ENCODE results near the gene C17orf67.

DNA sequence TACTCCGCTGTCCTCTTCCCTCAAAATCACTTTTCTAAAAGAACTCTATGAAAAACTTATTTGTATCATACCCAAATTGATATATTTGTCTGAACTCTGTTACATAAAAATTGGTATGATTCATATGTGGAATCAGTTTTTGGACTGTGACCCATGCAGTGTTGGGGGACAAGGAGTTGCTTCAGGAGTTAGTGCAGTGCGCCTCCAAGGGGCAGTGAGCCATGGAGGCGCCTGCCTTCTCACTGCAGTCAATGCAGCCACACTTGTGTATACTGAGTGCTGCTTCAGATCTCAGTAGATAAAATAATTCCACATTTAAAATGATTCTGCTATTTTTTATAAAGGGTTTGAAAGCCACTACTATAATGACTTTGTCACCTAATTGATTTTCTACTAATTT, 32.8 kb upstream of the C17orf67 start:
- no peak for TF ChIP-seq TAF1 (conservative IDR thresholded peaks at IDR 0.05)
- TF ChIP-seq, protein P1, sequence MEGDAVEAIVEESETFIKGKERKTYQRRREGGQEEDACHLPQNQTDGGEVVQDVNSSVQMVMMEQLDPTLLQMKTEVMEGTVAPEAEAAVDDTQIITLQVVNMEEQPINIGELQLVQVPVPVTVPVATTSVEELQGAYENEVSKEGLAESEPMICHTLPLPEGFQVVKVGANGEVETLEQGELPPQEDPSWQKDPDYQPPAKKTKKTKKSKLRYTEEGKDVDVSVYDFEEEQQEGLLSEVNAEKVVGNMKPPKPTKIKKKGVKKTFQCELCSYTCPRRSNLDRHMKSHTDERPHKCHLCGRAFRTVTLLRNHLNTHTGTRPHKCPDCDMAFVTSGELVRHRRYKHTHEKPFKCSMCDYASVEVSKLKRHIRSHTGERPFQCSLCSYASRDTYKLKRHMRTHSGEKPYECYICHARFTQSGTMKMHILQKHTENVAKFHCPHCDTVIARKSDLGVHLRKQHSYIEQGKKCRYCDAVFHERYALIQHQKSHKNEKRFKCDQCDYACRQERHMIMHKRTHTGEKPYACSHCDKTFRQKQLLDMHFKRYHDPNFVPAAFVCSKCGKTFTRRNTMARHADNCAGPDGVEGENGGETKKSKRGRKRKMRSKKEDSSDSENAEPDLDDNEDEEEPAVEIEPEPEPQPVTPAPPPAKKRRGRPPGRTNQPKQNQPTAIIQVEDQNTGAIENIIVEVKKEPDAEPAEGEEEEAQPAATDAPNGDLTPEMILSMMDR (IDR thresholded peaks at IDR 0.05; ENCODE audit: low read depth, low read length, missing input control) = no peak
